ENCODE results near the gene NPAT. TPM values are rescaled to one million over a fixed set of nuclear protein-coding genes. Genes with fewer than 3 reads are reported as not detected.
A peak's percentile ranks its signal among the peaks of the same experiment; 100 is the strongest.

Gene NPAT
- total and polyA plus RNA-seq, 9 of the 15 experiments (the other 6 are each of a cell fraction or from before 2014, with no cell fraction given) = 8.8 to 30.0 (median 22.1) TPM

GRCh38 chr11:108121274-108122155, 100.9 kb downstream of the NPAT start, which contains the start of gene ACAT1 (continued):
- TF ChIP-seq CBX8 (IDR thresholded peaks at IDR 0.05; ENCODE audit: borderline replicate concordance, extremely low read depth, low read depth, low read length, poor library complexity, severe bottlenecking) (no peak), E2F6 (IDR thresholded peaks at IDR 0.05; ENCODE audit: borderline replicate concordance in 1 of 2, extremely low read depth in 1 of 2, insufficient read depth in 1 of 2, insufficient read length in 1 of 2, low read depth in 1 of 2, low read length in 1 of 2, poor library complexity in 1 of 2, severe bottlenecking in 1 of 2) (peak; percentile 8 to 81), ZC3H11A (IDR thresholded peaks at IDR 0.05; ENCODE audit: low read depth, low read length) (no peak), CREBBP (IDR thresholded peaks at IDR 0.05; ENCODE audit: low read depth, low read length) (no peak), BRD9 (IDR thresholded peaks at IDR 0.05; ENCODE audit: low read depth, partially characterized antibody) (no peak), TAF1 (IDR thresholded peaks at IDR 0.05; ENCODE audit: control insufficient read depth, extremely low read depth, insufficient read depth, low read length, severe bottlenecking) (peak; percentile 66), FOXA1 (IDR thresholded peaks at IDR 0.05; ENCODE audit: borderline replicate concordance) (no peak), ZKSCAN8 (CRISPR knock-in tag; IDR thresholded peaks at IDR 0.05) (no peak), NFIX (CRISPR knock-in tag; IDR thresholded peaks at IDR 0.05; ENCODE audit: low read depth) (peak; percentile 41), CTBP1 (IDR thresholded peaks at IDR 0.05; ENCODE audit: borderline replicate concordance) (peak; percentile 91), CHD2 (IDR thresholded peaks at IDR 0.05; ENCODE audit: low read depth, low read length) (0 out of 2 replicates have a peak, but pooled peaks have one; percentile 6), CXXC5 (CRISPR knock-in tag; IDR thresholded peaks at IDR 0.05) (peak; percentile 89), ARID4B (CRISPR knock-in tag; IDR thresholded peaks at IDR 0.05) (peak; percentile 88), ZNF764 (CRISPR knock-in tag; IDR thresholded peaks at IDR 0.05; ENCODE audit: low read depth) (no peak), DPF2 (IDR thresholded peaks at IDR 0.05) (peak; percentile 15; the same call in 1 of the 2 replicates)
- TF ChIP-seq, protein P1, sequence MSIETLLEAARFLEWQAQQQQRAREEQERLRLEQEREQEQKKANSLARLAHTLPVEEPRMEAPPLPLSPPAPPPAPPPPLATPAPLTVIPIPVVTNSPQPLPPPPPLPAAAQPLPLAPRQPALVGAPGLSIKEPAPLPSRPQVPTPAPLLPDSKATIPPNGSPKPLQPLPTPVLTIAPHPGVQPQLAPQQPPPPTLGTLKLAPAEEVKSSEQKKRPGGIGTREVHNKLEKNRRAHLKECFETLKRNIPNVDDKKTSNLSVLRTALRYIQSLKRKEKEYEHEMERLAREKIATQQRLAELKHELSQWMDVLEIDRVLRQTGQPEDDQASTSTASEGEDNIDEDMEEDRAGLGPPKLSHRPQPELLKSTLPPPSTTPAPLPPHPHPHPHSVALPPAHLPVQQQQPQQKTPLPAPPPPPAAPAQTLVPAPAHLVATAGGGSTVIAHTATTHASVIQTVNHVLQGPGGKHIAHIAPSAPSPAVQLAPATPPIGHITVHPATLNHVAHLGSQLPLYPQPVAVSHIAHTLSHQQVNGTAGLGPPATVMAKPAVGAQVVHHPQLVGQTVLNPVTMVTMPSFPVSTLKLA (conservative IDR thresholded peaks at IDR 0.05) = peak; percentile 91 to 94
- TF ChIP-seq, protein P2, sequence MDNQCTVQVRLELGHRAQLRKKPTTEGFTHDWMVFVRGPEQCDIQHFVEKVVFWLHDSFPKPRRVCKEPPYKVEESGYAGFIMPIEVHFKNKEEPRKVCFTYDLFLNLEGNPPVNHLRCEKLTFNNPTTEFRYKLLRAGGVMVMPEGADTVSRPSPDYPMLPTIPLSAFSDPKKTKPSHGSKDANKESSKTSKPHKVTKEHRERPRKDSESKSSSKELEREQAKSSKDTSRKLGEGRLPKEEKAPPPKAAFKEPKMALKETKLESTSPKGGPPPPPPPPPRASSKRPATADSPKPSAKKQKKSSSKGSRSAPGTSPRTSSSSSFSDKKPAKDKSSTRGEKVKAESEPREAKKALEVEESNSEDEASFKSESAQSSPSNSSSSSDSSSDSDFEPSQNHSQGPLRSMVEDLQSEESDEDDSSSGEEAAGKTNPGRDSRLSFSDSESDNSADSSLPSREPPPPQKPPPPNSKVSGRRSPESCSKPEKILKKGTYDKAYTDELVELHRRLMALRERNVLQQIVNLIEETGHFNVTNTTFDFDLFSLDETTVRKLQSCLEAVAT (IDR thresholded peaks at IDR 0.05) = no peak

All from K562 (cell line).